Cardiac muscle cell (in vitro differentiated cells and primary cell): ENCODE measurements around the gene IL3. TPM values are rescaled to one million over a fixed set of nuclear protein-coding genes. Genes with fewer than 3 reads are reported as not detected.

Source experiments
- DNase-seq, 2 donors: peaks; one replicate each; pipeline versions ENCODE4 v3.0.0 to v3.0.0-alpha.2; 2010 to 2017; ENCODE audit warnings: low read depth in 1 of 2, low spot score in 1 of 2
- H3K27ac ChIP-seq: fragments of 200-600 bp; sonication (generic); 2 replicates; pipeline ENCODE4 v1.5.1; 2016
- H3K27me3 ChIP-seq: fragments of 200-600 bp; sonication (generic); 2 replicates; pipeline ENCODE4 v1.6.0; 2016; ENCODE audit warnings: control low read depth
- H3K36me3 ChIP-seq: fragments of 200-600 bp; sonication (generic); 2 replicates; pipeline ENCODE4 v1.5.1; 2016; ENCODE audit warnings: control low read depth
- H3K4me1 ChIP-seq: fragments of 200-600 bp; sonication (generic); 2 replicates; pipeline ENCODE4 v1.8.1; 2017; ENCODE audit warnings: low read depth, mild to moderate bottlenecking, mixed run types
- H3K4me3 ChIP-seq: fragments of 200-600 bp; sonication (generic); 2 replicates; pipeline ENCODE4 v1.5.1; 2016; ENCODE audit warnings: mild to moderate bottlenecking
- H3K9me3 ChIP-seq: fragments of 200-600 bp; sonication (generic); 2 replicates; pipeline ENCODE4 v1.5.1; 2017; ENCODE audit warnings: low read depth, mild to moderate bottlenecking, control low read depth
- CTCF ChIP-seq: IDR thresholded peaks from 2 replicates; pipeline ENCODE4 v1.5.1; 2012; ENCODE audit warnings: low read depth, mild to moderate bottlenecking, low read length
- polyA plus RNA-seq: library from polyadenylated mRNA; unstranded; fragments of >200 nt; fragmentation: Nextera tagmentation; extraction: Ambion mirVana; gene quantifications from 2 replicates; pipeline ENCODE4 v1.2.1, GENCODE V29; 2016
- total RNA-seq: library from RNA; depleted of rRNA; stranded (reverse); fragments of >200 nt; gene quantifications from 2 replicates; pipeline ENCODE4 v1.2.3, GENCODE V29; 2016

Gene IL3
- total and polyA plus RNA-seq, 2 experiments from 2014 or later: not detected

- H3K9me3 ChIP-seq: no peaks in the 10 kb centered on the region
- TF ChIP-seq CTCF: no peak
- H3K36me3 ChIP-seq: no peaks in the 10 kb centered on the region
- H3K27ac ChIP-seq: no peak overlapping the region
- H3K27me3 ChIP-seq: no peaks in the 10 kb centered on the region
- no peak overlapping the region for H3K4me3 ChIP-seq
- no peak for DNase-seq
- no peaks in the 10 kb centered on the region for H3K4me1 ChIP-seq
These were observed 15.9 kb downstream of the IL3 start for GRCh38 chr5:132076202-132076830.

DNA sequence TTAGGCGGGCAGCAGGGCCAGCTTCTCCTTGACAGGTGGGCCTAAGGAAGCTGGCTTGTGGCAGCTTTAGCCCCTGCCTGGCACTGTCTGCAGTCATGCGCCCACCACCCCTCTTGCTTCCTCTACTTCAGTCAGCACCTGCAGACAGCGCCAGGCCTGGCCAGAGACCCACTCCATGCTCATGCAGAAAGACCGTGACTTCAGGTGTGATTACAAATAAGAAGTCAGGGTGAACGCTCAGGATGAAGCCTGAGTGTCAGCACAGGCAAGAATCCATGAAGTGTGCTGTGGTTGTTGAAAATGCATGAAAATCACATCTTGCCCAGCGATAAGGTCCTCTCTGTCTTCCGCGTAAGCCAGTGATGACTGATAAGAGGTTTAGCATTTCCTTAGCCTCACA is 16.5 kb downstream of the IL3 start:
- Histone ChIP-seq H3K4me1 (no peaks in the 10 kb centered on the region), H3K27ac (no peak overlapping the region), H3K36me3 (no peaks in the 10 kb centered on the region), H3K9me3 (no peaks in the 10 kb centered on the region), H3K27me3 (no peaks in the 10 kb centered on the region), H3K4me3 (no peak overlapping the region)
- TF ChIP-seq CTCF: no peak
- no peak for DNase-seq

GRCh38 chr5:132079081-132079480 is 18.6 kb downstream of the IL3 start:
- Histone ChIP-seq H3K4me1 (no peaks in the 10 kb centered on the region), H3K9me3 (no peaks in the 10 kb centered on the region)
- DNase-seq: no peak

DNA sequence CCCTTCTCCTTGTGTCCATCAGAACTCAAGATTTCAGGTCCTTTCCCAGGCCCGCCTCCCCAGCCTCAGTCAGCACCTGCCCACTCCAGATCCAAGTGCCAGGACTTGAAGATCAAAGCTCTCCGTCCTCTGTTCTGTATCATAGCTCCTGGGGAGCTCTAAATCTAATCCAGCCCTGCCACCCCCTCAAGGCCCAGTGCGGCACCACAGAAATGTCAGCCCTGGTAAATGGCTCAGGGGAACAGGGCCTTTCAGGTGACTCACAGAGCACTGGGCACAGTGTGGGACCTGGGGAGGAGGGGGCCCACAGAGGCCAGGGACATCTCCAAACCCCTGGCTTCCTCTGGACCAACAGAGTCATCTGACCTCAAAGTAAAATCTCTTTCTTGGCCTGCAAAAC is 19.2 kb downstream of the IL3 start:
- TF ChIP-seq CTCF: no peak
- Histone ChIP-seq H3K9me3 (no peaks in the 10 kb centered on the region), H3K27ac (no peak overlapping the region), H3K4me1 (no peaks in the 10 kb centered on the region), H3K27me3 (no peaks in the 10 kb centered on the region), H3K36me3 (no peaks in the 10 kb centered on the region), H3K4me3 (no peak overlapping the region)
- no peak for DNase-seq

More at GRCh38 chr5:132079081-132079480, 18.6 kb downstream of the IL3 start:
- Histone ChIP-seq H3K4me3 (no peak overlapping the region), H3K27ac (no peak overlapping the region), H3K27me3 (no peaks in the 10 kb centered on the region), H3K36me3 (no peaks in the 10 kb centered on the region)
- TF ChIP-seq CTCF: no peak

- H3K4me1 ChIP-seq: no peaks in the 10 kb centered on the region
- no peak overlapping the region for H3K27ac ChIP-seq
- no peak for TF ChIP-seq CTCF
- no peak for DNase-seq
- H3K4me3 ChIP-seq: no peak overlapping the region
- H3K27me3 ChIP-seq: no peaks in the 10 kb centered on the region
- no peaks in the 10 kb centered on the region for H3K9me3 ChIP-seq
- H3K36me3 ChIP-seq: no peaks in the 10 kb centered on the region
These were observed 20.1 kb downstream of the IL3 start for GRCh38 chr5:132080595-132080994.
